HepG2 (cell line): Measurements from ENCODE around the gene TFDP2. TPM values are rescaled to one million over a fixed set of nuclear protein-coding genes. Genes with fewer than 3 reads are reported as not detected.

ENCODE experiments used
- ATF7-NPFF ChIP-seq: sonication (generic); formaldehyde crosslinking; IDR thresholded peaks from 2 replicates; pipeline ENCODE4 v1.8.1; 2023; ENCODE audit warnings: mild to moderate bottlenecking, low read depth, missing genetic modification reagents, moderate library complexity
- GABPA ChIP-seq, 2 experiments: IDR thresholded peaks; 2 replicates each; pipeline ENCODE4 v1.6.1; 2011 to 2016; ENCODE audit warnings: low read depth in 2 of 2, low read length in 1 of 2, missing biosample characterization in 1 of 2, missing genetic modification characterization in 1 of 2
- GFI1 ChIP-seq: sonication (generic); formaldehyde crosslinking; IDR thresholded peaks from 2 replicates; pipeline ENCODE4 v1.5.0; 2020; ENCODE audit warnings: missing genetic modification reagents, mild to moderate bottlenecking, borderline replicate concordance
- MED8 ChIP-seq: sonication (generic); formaldehyde crosslinking; IDR thresholded peaks from 2 replicates; pipeline ENCODE4 v1.8.1; 2023; ENCODE audit warnings: mild to moderate bottlenecking, missing genetic modification reagents; ENCODE audit not compliant: insufficient replicate concordance
- MTA1 ChIP-seq: sonication (generic); formaldehyde crosslinking; IDR thresholded peaks from 2 replicates; pipeline ENCODE4 v1.4.0; 2020; ENCODE audit warnings: missing genetic modification reagents, mild to moderate bottlenecking, borderline replicate concordance
- PAXIP1 ChIP-seq: sonication (generic); formaldehyde crosslinking; conservative IDR thresholded peaks from 2 replicates; pipeline ENCODE4 v1.4.0; 2020; ENCODE audit warnings: mild to moderate bottlenecking, missing genetic modification reagents, moderate library complexity
- PCBP1 ChIP-seq: fragments of 200-400 bp; formaldehyde crosslinking; IDR thresholded peaks from 2 replicates; pipeline ENCODE4 v1.6.1; 2017; ENCODE audit warnings: mild to moderate bottlenecking, low read depth, low read length, borderline replicate concordance
- THYN1 ChIP-seq: sonication (generic); formaldehyde crosslinking; IDR thresholded peaks from 2 replicates; pipeline ENCODE4 v1.8.1; 2023; ENCODE audit warnings: low read depth, mild to moderate bottlenecking, moderate library complexity, missing genetic modification reagents, borderline replicate concordance
- ZNF333 ChIP-seq: sonication (generic); formaldehyde crosslinking; IDR thresholded peaks from 2 replicates; pipeline ENCODE4 v1.4.0; 2020; ENCODE audit warnings: mild to moderate bottlenecking, missing genetic modification reagents, borderline replicate concordance
- ZNF34 ChIP-seq: sonication (generic); formaldehyde crosslinking; IDR thresholded peaks from 2 replicates; pipeline ENCODE4 v1.4.0; 2020; ENCODE audit warnings: mild to moderate bottlenecking, missing genetic modification reagents, borderline replicate concordance
- ZNF552 ChIP-seq: sonication (generic); formaldehyde crosslinking; IDR thresholded peaks from 2 replicates; pipeline ENCODE4 v1.9.0; 2022; ENCODE audit warnings: missing genetic modification reagents, mild to moderate bottlenecking, borderline replicate concordance
- ZNF615 ChIP-seq: sonication (generic); formaldehyde crosslinking; IDR thresholded peaks from 2 replicates; pipeline ENCODE4 v1.5.0; 2020; ENCODE audit warnings: mild to moderate bottlenecking, missing genetic modification reagents, borderline replicate concordance
- ZNF678 ChIP-seq: sonication (generic); formaldehyde crosslinking; IDR thresholded peaks from 2 replicates; pipeline ENCODE4 v1.4.0; 2020; ENCODE audit warnings: mild to moderate bottlenecking, missing genetic modification reagents
- polyA plus RNA-seq, 8 experiments: library from polyadenylated mRNA; depleted of rRNA in 3 of 8; stranded (reverse) in 7 of 8; unstranded in 1 of 8; fragments of >200 nt; fragmentation: Illumina TruSeq in 4 of 8; extraction: Trizol in 4 of 8; gene quantifications; 2 replicates each; pipeline versions ENCODE4 v1.2.1 to v1.2.3, GENCODE V29; 2011 to 2016; ENCODE audit warnings: low read depth in 4 of 8, missing spikeins in 1 of 8, mixed read lengths in 1 of 8; ENCODE audit not compliant: insufficient read depth in 1 of 8
- total RNA-seq, 5 experiments: library from RNA; depleted of rRNA; stranded (reverse); fragments of >200 nt; fragmentation: Illumina TruSeq; extraction: Trizol; gene quantifications; 2 replicates each; pipeline ENCODE4 v1.2.3, GENCODE V29; 2016; ENCODE audit warnings: low read depth in 1 of 5
- TF ChIP-seq, protein P1 (sequence below), 2 experiments: sonication (generic) in 1 of 2; formaldehyde crosslinking in 1 of 2; IDR thresholded peaks; 2 replicates each; pipeline versions ENCODE4 v1.5.1 to v1.6.1; 2011 to 2020; ENCODE audit warnings: borderline replicate concordance in 1 of 2, low read depth in 1 of 2, low read length in 1 of 2, mild to moderate bottlenecking in 1 of 2, missing genetic modification reagents in 1 of 2, moderate library complexity in 1 of 2
- TF ChIP-seq, protein P2 (sequence below): sonication (generic); formaldehyde crosslinking; IDR thresholded peaks from 2 replicates; pipeline ENCODE4 v1.4.0; 2020; ENCODE audit warnings: missing genetic modification reagents
- TF ChIP-seq, protein P3 (sequence below): sonication (generic); formaldehyde crosslinking; conservative IDR thresholded peaks from 2 replicates; pipeline ENCODE4 v1.5.0; 2020; ENCODE audit warnings: missing genetic modification reagents
- TF ChIP-seq, protein P4 (sequence below): sonication (generic); formaldehyde crosslinking; IDR thresholded peaks from 2 replicates; pipeline ENCODE4 v1.8.1; 2023; ENCODE audit warnings: mild to moderate bottlenecking, missing genetic modification reagents, borderline replicate concordance

TFDP2 gene
- total and polyA plus RNA-seq, 2 of the 13 experiments (the other 11 are each of a cell fraction or from before 2014, with no cell fraction given) = 17.9 to 37.4 TPM

GRCh38 chr3:142148792-142149672 lies at the start of gene TFDP2 (continued):
- TF ChIP-seq ZNF333 (CRISPR knock-in tag) (no peak), GABPA (IDR thresholded peaks at IDR 0.05; ENCODE audit: low read depth, low read length) (no peak), GABPA (CRISPR knock-in tag; IDR thresholded peaks at IDR 0.05; ENCODE audit: low read depth) (no peak), ZNF615 (CRISPR knock-in tag) (no peak), ZNF34 (CRISPR knock-in tag) (0 out of 2 replicates have a peak, but pooled peaks have one; percentile 51), ZNF552 (CRISPR knock-in tag) (no peak), GFI1 (peak; percentile 62; the same call in 1 of the 2 replicates), ATF7-NPFF (CRISPR knock-in tag) (0 out of 2 replicates have a peak, but pooled peaks have one; percentile 24), MED8 (CRISPR knock-in tag) (no peak), ZNF678 (CRISPR knock-in tag) (peak; percentile 67; the same call in 1 of the 2 replicates), THYN1 (CRISPR knock-in tag) (no peak), PCBP1 (no peak), PAXIP1 (CRISPR knock-in tag) (peak; percentile 71), MTA1 (CRISPR knock-in tag) (peak; percentile 88)
- TF ChIP-seq, protein P1, sequence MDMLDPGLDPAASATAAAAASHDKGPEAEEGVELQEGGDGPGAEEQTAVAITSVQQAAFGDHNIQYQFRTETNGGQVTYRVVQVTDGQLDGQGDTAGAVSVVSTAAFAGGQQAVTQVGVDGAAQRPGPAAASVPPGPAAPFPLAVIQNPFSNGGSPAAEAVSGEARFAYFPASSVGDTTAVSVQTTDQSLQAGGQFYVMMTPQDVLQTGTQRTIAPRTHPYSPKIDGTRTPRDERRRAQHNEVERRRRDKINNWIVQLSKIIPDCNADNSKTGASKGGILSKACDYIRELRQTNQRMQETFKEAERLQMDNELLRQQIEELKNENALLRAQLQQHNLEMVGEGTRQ (IDR thresholded peaks at IDR 0.05; ENCODE audit: low read depth, low read length) = no peak
- TF ChIP-seq, protein P1 (CRISPR knock-in tag; IDR thresholded peaks at IDR 0.05; ENCODE audit: borderline replicate concordance) = no peak
- TF ChIP-seq, protein P2, sequence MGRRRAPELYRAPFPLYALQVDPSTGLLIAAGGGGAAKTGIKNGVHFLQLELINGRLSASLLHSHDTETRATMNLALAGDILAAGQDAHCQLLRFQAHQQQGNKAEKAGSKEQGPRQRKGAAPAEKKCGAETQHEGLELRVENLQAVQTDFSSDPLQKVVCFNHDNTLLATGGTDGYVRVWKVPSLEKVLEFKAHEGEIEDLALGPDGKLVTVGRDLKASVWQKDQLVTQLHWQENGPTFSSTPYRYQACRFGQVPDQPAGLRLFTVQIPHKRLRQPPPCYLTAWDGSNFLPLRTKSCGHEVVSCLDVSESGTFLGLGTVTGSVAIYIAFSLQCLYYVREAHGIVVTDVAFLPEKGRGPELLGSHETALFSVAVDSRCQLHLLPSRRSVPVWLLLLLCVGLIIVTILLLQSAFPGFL (CRISPR knock-in tag) = no peak
- TF ChIP-seq, protein P3, sequence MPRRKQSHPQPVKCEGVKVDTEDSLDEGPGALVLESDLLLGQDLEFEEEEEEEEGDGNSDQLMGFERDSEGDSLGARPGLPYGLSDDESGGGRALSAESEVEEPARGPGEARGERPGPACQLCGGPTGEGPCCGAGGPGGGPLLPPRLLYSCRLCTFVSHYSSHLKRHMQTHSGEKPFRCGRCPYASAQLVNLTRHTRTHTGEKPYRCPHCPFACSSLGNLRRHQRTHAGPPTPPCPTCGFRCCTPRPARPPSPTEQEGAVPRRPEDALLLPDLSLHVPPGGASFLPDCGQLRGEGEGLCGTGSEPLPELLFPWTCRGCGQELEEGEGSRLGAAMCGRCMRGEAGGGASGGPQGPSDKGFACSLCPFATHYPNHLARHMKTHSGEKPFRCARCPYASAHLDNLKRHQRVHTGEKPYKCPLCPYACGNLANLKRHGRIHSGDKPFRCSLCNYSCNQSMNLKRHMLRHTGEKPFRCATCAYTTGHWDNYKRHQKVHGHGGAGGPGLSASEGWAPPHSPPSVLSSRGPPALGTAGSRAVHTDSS (CRISPR knock-in tag) = no peak
- TF ChIP-seq, protein P4, sequence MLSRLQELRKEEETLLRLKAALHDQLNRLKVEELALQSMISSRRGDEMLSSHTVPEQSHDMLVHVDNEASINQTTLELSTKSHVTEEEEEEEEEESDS (CRISPR knock-in tag) = no peak
